GM21786 (cell line): ENCODE measurements around the gene HIVEP3.

ENCODE experiments used
- ATAC-seq: cut with Tn5 transposase; IDR thresholded peaks from one replicate; pipeline ENCODE4 v1.9.1; 2021; ENCODE audit not compliant: unreplicated experiment

The HIVEP3 gene

DNA sequence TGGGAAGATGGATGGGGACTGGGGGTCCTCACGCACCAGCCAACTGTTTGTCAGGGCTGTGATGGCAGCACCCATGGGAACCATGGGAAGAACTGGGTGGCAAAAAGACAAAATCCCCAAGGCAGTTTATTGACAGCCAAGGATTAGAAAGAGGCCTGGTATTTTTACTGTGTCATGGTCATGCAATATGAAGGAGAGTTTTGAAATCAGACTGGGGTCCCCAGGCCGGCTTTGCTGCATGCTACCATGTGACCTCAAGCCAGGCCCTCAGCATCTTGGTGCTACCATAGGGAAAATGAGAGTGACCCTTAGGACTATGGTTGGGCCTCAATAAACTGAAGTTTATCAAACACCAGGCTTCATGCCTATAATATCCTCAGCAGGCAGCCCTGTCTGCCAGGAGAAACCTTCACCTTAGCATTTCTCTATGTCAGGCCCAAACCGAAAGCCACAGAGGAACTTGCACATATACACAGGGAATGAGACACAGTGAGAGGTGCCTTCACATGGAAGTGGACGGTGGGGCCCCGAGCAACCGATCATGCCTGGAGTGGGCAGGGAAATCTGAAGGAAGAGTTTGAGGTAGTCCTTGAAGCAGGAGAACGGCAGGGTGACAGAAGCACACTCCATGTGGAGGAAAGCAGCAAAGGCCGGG, 203.2 kb downstream of the HIVEP3 start:
- ATAC-seq: no peak

DNA sequence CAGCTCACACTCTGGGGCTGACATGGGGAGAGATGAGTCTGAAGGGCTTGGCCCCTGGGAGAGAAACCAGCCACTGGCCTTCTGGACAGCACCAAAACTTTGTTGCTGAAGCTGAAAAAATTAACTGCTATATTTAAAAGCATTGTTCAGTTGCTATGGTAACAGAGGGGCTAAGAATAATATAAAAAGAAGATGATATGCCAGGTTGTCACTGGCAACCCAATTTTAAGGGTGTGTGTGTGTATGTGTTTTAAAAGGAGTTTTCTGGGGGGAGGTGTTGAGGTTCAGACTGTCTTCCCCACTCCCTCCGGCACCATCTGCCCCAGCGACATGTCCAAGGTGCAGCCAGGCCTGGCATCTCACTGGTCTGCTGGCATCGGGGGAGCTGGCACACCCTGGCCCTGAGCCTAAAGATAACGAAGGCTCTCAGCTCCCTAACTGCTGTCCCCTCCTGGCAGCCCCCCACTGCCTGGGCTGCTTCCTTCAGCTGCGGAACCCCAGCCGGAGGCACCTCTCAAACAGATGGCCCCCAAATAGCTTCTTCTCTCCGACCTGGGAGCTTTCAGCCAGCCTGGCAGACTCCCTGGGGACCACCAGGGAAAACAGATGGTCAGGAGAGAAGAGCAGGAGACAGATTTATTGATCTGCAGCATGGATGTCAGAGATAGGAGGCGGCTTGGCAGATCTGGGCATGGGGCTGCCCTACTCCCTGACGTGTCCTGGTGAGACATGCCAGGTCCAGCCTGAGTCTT, 203.9 kb downstream of the HIVEP3 start:
- ATAC-seq: no peak

DNA sequence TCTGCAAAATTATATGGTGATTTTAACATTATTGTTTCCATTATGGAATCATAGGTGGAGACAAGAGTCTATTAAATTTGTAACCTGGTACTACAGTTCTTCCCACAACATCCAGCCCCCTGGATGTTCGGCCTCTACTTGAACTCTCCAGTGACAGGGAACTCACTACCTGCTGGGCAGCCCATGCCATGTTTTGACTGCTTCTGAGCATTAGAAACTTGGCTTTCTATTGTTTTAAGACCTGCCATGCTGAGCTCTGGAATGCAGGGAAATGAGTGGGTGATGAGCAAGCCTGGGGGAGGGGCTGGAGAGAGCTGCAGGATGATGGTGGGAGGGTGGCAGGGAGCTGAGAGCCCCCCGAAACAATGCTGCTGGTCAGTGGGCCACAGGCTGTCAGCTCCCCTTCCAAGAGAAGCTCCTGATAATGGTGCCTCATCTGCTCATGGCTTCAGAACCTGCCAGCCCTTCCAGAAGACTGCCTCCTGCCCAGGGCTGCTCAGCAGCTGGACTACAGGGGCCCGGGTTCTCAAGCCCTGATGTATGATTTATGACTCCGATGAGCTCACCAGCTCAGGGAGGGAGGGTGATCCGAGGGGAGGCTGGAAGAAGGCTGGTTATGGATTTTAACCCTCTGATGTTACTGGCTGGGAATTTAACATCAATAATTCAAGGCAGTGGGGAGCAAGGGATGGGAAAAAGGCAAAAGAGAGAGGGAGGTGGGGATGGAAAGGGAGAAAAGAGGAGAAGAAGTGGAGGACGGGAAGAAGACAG, 205.0 kb downstream of the HIVEP3 start:
- no peak for ATAC-seq

DNA sequence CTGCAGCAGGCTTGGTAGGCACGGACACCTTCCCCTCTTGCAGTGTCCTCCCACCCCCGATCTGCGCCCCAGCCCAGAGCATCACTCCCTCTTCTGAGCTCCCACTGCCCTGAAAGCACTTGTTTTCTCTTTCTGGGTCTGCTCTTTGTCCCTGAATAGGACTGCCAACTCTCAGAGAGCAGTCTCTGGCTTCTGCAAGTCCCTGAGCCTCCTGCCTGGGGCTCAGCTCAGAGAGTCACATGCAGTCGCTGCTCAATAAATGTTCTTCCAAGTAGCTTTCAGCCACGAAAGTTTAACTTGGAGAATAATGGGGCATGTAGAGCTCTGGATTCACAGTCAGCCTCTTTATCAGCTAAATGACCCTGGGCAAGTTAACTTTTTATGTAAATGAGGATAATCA, 205.6 kb downstream of the HIVEP3 start:
- ATAC-seq: no peak

DNA sequence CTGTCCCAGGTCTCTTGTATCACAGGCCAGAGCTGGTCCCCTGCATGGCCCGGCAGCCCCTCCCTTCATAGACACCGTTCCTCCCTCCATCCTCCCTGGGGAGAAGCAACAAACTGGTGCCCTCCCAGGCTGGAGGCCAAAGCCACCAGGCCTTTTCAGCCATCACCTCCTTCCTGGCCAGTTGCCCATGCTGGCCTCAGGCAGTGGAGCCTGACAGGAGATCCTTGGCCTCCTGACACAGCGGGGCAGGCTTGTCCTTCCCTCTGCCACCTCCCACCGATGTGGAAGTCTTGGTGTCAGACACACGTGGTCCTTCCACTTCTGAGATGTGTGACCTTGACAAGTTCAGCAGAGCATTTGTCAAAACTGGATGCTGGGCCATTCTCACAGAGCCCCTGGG, 206.0 kb downstream of the HIVEP3 start:
- no peak for ATAC-seq

DNA sequence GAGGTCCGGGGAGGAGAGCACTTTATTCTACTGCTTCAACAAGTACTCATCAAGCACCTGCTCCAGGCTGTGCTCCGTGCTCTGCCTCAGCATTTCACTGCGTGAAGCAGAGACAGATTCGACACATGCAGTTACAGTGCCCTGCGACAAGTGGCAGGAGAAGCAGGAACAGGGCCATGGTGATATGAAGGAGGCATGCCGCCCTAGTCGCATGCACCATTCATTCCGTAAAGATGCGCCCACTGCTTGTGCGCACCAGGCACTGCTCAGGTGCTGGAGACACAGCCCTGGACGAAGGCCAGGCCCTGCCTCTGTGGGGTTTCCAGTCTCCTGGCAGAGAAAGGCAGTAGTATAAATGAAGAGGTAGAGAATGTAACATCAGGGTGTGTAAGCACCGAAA, 206.6 kb downstream of the HIVEP3 start:
- no peak for ATAC-seq

DNA sequence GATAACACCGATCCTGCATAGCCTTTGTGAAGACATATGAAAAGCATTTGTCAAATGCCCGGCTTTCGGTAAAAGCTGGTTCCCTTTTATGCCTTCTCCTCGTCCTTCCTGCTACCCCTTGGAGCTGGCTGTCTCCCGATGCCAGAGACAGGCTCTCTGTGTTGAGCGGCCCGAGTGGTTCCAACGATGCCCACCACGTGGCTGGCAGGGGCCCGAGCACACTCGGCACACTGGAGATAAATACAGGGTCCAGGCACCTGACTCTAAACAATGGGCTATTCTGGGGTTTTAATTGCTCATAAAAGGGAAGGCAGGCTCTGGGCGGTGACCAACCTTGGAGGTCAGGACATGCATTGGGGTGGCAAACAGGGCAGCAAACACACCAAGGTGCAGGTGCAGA, 207.1 kb downstream of the HIVEP3 start:
- ATAC-seq: no peak

DNA sequence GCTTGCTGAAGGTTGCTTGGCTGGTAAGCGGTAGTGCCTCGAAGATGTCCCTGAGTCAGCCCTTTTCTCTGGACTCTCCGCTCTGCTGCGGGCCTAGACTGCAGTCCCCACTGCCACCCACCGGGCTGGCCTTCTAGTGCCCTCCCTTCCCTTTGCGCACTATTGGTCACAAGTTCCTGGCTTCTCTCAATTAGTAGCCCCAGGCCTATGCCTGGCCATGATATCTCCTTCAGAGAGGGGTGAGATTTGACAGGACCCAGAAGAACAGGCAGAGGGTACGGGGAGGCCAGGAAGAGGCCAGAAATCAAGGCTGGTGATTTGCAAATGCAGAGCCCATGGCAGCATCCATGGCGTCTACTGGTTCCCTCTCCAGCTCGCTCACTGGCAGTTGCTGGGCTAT, 207.7 kb downstream of the HIVEP3 start:
- ATAC-seq: no peak

DNA sequence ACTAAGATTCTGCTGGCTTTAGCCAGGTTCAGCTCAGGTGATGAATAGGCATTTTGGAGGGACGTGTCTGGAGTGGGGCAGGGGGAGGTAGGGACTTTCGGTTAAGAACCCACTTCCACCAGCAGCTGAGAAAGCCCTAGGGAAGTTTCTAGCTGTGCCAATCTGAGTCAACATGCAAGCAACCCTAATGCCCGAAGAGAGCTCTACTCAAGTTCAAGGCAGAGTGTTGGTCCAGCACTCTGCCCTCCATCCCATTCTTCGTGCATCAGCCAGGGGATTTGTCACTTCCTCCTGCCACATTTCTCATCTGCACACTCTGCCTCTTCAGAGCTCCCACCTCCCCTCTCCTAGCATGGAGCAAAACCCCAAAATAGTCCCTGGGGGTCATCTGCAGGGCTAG, 208.8 kb downstream of the HIVEP3 start:
- ATAC-seq: no peak

DNA sequence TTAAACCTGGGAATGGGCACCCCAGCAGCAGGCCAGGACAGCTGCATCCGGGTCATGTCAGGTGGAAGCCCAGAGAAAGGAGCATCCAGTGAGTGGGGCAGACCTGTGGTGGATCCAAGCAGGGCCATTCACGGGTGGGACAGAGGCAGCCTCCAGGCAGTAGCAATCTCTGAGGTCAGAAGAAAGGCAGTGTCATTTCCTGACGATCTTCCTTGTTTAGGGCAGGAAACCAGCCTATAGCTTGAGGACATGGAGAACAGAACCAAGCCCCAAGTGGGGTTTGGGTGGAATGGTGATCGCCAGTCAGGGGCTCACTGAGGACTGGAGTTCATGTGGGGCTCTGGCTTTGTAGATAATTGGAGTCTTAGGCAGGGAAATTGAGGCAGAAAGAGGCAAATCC, 209.4 kb downstream of the HIVEP3 start:
- no peak for ATAC-seq

DNA sequence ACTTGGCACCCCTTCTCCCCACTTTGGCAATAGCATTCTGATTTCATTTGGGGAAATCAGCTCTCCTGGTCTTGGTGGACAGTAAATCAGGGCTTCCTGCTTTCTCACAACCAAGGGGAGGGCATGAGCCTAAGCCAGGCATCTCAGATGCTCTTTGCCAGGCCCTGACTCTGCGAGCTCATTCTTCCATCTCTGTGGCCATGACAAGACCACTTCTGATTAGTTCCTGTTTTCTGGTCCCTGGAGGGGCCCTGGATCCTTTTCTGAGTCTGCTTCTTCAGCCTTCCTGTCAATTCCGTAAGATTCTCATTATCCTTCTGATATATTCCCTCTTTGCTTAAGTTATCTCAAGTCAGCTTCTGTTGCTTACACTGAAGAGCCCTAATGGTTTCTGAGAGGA, 210.4 kb downstream of the HIVEP3 start:
- ATAC-seq: no peak

DNA sequence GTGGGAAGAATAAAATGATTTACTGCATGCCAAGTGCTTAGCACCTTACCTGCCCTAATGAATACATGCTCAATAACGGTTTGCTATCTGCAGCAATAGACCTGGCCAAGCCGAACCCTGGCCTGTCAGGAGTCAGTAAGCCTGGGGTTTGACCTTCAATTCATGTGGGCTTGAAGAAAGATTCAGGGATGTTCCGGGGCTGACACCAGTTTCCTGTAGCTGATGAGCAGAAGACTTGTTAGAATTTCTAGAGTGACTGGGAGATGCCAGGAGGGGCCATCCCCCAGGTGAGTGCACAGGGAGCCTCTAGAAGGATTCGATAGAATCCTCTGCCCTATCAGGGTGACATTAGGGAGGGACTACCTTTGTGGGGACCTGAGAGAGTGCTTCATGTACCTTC, 210.9 kb downstream of the HIVEP3 start:
- ATAC-seq: no peak

DNA sequence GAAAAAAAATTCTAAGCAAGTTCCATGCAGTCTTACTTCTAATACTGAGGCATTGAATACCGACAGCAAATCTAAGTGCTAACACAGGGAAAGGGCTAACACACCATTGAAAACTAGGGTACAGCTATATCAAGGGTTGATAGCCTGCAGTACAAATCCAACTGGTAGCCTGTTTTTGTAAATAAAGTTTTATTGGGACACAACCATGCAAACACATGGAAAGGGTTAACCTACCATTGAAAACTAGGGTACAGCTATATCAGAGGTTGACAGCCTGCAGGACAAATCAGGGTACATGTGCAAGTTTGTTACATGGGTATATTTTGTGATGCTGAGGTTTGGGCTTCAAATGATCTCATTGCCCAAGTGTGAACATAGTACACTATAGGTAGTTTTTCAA, 212.9 kb downstream of the HIVEP3 start:
- no peak for ATAC-seq

DNA sequence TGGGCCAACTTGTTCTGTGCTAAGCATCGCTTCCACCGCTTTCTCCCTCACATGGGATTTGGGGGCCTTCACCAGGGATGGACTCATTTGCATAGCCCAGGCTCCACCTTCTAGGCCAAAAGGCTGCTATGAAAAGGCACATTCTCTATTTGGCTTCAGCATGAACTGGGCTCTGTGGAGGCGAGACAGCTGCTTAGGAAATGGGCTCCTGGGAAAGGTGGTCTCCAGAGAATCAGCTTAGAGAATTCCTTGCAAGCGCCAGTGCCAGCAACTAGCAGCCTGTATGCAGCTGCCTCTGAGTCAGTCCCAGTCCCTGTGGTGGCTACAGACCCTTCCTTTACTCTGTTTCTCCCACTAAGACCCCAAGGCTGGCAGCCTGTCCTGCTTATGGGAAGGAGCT, 214.5 kb downstream of the HIVEP3 start:
- no peak for ATAC-seq

DNA sequence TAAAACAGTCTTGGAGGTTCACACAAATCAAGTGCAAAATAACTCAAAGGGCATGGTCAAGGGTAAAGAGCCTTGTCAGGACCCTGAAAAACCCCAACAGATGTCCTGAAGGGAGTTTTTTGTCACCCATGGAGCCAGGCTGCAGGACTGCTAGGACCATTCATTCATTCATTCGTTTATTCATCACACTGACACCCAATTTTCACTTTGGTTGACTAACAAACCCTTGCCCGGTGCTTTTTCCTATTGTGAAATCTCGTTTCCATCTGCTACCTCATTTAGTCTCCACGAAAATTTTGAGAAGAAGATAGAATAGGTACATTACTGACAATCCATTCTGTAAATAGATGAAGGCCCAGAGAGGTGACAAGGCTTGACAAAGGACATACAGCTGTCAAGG, 216.0 kb downstream of the HIVEP3 start:
- no peak for ATAC-seq

DNA sequence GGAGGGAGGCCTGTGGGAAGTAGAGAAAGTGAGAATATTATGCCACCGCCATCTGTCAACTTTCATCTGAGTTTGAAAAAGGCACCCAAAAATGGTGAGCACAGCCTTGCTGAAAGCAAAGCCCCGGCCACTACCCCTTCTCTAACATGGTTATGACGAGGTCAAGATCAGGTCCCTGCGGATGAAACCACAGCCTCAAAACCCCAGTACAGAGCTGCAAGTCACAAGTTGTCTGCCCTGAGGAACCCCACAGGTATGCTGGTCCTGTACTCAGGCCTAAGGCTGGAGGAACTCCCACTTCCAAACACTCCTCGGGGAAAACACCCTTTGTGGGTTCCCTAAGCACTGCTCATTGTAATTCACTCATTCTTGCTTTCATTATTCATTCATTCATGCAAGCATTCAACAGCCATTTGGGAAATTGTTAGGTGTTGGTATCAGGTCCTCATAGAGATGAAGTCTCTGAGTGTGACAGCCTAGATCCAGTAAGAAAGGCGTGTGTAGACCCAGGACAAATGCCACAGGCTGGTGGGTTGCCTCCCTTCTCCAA, 217.7 kb downstream of the HIVEP3 start:
- ATAC-seq: peak; percentile 38

DNA sequence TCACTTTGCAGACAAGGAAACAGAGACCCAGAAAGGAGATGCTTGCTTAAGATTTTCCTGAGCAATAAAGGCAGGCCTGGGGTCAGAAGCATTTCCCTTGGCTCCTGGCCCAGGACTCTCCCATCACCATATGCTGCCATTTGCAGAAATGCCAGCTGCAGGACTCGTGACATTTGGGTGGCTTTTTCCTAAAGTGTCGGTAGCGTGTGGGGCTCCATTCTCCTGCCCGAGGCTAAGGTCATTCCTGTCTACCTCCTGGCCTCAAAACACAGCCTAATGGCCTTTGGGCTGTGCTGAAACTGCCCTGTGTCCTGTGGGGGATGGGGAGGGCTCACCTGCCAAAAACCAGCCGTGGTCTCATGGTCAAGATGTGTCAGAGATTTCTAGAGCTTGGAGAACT, 218.1 kb downstream of the HIVEP3 start:
- ATAC-seq: no peak

DNA sequence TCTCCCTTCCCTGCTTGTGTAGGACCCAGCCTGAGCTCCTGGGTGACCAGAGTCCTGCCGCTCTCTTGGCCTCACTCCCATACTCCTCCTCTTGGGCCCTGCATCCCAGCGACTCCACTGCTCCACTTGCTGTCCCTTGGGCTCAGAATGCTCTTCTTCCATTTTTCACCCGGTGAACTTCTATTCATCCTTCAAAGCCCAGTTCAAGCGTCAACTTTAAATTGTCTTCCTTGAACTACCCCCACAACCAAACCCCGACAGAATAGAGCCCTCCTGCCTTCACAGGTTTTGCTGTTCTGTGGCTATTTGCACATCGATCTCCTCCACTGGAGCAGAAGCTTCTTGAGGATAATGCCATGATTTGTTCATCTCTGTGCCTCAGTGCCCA, 218.9 kb downstream of the HIVEP3 start:
- ATAC-seq: no peak

DNA sequence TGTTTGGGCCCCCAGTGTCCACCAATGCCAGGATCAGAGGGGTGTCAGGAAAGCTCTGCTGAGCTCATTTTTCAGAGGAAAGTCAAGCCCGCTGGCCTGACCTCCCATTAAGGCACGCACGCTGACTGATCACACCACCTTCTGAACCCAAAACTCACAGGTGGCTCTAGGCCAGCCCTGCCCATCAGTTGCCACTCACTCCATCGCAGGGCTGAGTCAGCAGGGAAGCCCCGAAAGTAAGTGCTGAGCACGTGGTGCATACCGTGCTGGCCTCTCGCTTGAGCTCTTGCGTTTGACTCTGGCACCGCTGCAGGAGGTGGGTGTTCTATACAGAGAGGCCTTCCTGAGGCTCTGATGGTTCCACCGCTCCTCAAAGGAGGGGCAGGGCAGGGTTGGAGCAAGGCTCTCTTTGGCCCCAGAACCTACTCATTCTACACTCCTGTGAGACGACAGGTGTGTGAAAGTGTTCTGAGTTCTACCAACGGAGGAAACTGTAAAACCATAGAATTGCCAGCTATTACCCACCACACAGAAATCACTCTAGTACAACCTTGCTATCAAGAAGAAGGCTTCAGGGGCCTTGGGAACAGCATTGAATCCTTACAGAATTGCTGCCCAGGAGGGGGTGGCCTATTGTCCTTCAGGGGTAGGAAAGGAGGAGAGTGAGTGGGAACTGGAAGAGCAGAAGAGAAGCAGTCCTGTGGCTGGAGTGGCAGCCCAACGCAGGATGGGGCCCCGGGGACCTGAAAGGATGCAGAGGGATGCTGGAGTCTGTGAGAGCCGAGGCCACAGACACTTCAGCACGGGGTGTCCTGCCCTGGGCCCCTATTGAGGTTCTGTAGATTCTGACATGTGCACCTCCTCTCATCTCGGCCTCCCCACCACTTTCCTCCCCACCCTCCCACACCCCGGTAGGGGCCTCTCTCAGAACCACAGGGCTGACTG, 219.5 kb downstream of the HIVEP3 start:
- peak; percentile 87 for ATAC-seq

DNA sequence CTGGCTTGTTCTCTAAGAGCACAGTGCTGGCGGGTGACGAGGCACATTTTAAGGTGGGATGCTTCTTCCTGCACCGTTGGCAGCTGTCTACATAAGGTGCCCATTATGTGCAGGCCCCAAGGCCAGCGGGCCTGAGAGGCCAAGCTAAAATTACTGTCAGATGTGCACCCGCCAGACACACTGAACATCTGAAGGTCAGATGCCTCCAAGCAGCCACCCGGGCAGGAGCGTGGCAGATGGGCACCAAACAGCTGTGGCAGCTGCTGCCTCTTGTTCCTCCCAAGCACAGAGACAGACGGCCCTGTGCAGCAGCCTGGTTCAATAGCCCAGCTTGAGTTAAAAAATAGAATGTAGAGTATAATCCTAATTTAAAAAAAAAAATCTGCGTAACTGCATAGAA, 222.3 kb downstream of the HIVEP3 start:
- no peak for ATAC-seq
